Stimulated activated CD8-positive, alpha-beta memory T cell treated with anti-CD3 and anti-CD28 coated beads, Interleukin-7, amount 100 ng/mL, for 24 hours (primary cell): ENCODE results near the gene EXOSC5.

Experiments
- DNase-seq: peaks from one replicate; pipeline ENCODE4 v3.0.0-alpha.2; 2020; ENCODE audit warnings: low read depth

The EXOSC5 gene

GRCh38 chr19:41341669-41342490 is 55.3 kb downstream of the EXOSC5 start:
- DNase-seq, result no peak

DNA sequence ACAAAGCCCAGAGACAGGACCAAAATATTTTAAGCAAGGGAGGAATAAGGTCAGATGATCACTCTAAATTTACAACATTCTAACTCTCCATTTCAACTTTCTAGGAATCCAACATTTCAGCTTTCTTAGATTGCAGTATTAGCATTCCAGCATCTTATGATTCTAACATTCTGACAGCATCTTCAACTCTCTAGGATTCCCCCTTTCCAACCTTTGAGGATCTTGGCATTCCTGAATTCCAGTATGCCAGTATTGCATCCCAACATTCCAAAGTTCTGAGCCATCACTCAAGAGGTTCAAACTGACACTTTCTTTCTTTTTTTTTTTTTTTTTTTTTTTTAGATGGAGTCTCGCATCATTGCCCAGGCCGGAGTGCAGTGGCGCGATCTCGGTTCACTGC is 57.2 kb downstream of the EXOSC5 start:
- no peak for DNase-seq
